Measurements from ENCODE around the gene FAM227A.
A peak's percentile ranks its signal among the peaks of the same experiment; 100 is the strongest.

Gene FAM227A

GRCh38 chr22:38656256-38657044, at the start of gene FAM227A, which contains the start of gene CBY1:
FAM227A (minus strand) TSS chr22:38656392; CDS start chr22:38650168, 6,224 bp downstream.
CBY1 (plus strand) TSS chr22:38656638; CDS start chr22:38668055, 11,417 bp downstream.
- peaks cover 11% of the 10 kb centered on the region for H3K4me1 ChIP-seq (ENCODE audit: insufficient read depth, low read length)
- peak within 1 kb of the TSS; percentile 92 for H3K4me3 ChIP-seq (ENCODE audit: low read length)
- H3K36me3 ChIP-seq (ENCODE audit: insufficient read depth, low read length): peaks cover 4% of the 10 kb centered on the region
- H3K27me3 ChIP-seq (ENCODE audit: insufficient read depth, low read length): no peaks in the 10 kb centered on the region
- H2AFZ ChIP-seq (ENCODE audit: low read depth, low read length): peak within 1 kb of the TSS; percentile 79
- H3K9me3 ChIP-seq (ENCODE audit: low read length): peaks cover 3% of the 10 kb centered on the region

- Histone ChIP-seq H3K9me3 (ENCODE audit: low read length) (no peaks in the 10 kb centered on the region), H3K27me3 (ENCODE audit: insufficient read depth, low read length) (no peaks in the 10 kb centered on the region), H3K4me1 (ENCODE audit: insufficient read depth, low read length) (peaks cover 27% of the 10 kb centered on the region), H3K4me3 (ENCODE audit: low read length) (peak within 1 kb of the TSS; percentile 91), H3K36me3 (ENCODE audit: insufficient read depth, low read length) (peaks cover 12% of the 10 kb centered on the region), H2AFZ (ENCODE audit: low read depth, low read length) (peak within 1 kb of the TSS; percentile 45)
Measured at GRCh38 chr22:38705235-38706100, 49.3 kb upstream of the FAM227A start, which contains the start of gene GTPBP1. GTPBP1 (plus strand) TSS chr22:38705944; CDS start chr22:38705956, 12 bp downstream.

- Histone ChIP-seq H3K27me3 (ENCODE audit: insufficient read depth, low read length) (no peaks in the 10 kb centered on the region), H3K4me1 (ENCODE audit: insufficient read depth, low read length) (peaks cover 30% of the 10 kb centered on the region), H3K4me3 (ENCODE audit: low read length) (peak overlapping the region; percentile 48), H3K9me3 (ENCODE audit: low read length) (no peaks in the 10 kb centered on the region), H2AFZ (ENCODE audit: low read depth, low read length) (peak overlapping the region; percentile 45), H3K36me3 (ENCODE audit: insufficient read depth, low read length) (peaks cover 5% of the 10 kb centered on the region)
Measured at GRCh38 chr22:38704654-38705234, 48.6 kb upstream of the FAM227A start.

GRCh38 chr22:38700789-38701628, 44.8 kb upstream of the FAM227A start, which contains the start of gene JOSD1:
JOSD1 (minus strand) TSS chr22:38700943; CDS start chr22:38699987, 956 bp downstream.
- Histone ChIP-seq H3K36me3 (ENCODE audit: insufficient read depth, low read length) (peaks cover 9% of the 10 kb centered on the region), H3K4me1 (ENCODE audit: insufficient read depth, low read length) (peaks cover 47% of the 10 kb centered on the region), H2AFZ (ENCODE audit: low read depth, low read length) (peak within 1 kb of the TSS; percentile 83), H3K27me3 (ENCODE audit: insufficient read depth, low read length) (no peaks in the 10 kb centered on the region), H3K4me3 (ENCODE audit: low read length) (peak within 1 kb of the TSS; percentile 98), H3K9me3 (ENCODE audit: low read length) (no peaks in the 10 kb centered on the region)

GRCh38 chr22:38700270-38700788, 44.1 kb upstream of the FAM227A start:
- Histone ChIP-seq H3K4me1 (ENCODE audit: insufficient read depth, low read length) (peaks cover 47% of the 10 kb centered on the region), H2AFZ (ENCODE audit: low read depth, low read length) (peak overlapping the region; percentile 83), H3K9me3 (ENCODE audit: low read length) (no peaks in the 10 kb centered on the region)

GRCh38 chr22:38699784-38700183, 43.6 kb upstream of the FAM227A start:
- Histone ChIP-seq H3K36me3 (ENCODE audit: insufficient read depth, low read length) (peaks cover 14% of the 10 kb centered on the region), H3K9me3 (ENCODE audit: low read length) (no peaks in the 10 kb centered on the region), H3K4me3 (ENCODE audit: low read length) (peak overlapping the region; percentile 98), H3K4me1 (ENCODE audit: insufficient read depth, low read length) (peaks cover 45% of the 10 kb centered on the region), H3K27me3 (ENCODE audit: insufficient read depth, low read length) (no peaks in the 10 kb centered on the region), H2AFZ (ENCODE audit: low read depth, low read length) (no peak overlapping the region)

More at GRCh38 chr22:38700270-38700788, 44.1 kb upstream of the FAM227A start:
- H3K27me3 ChIP-seq (ENCODE audit: insufficient read depth, low read length): no peaks in the 10 kb centered on the region
- H3K36me3 ChIP-seq (ENCODE audit: insufficient read depth, low read length): peaks cover 9% of the 10 kb centered on the region
- H3K4me3 ChIP-seq (ENCODE audit: low read length): peak overlapping the region; percentile 98

- H2AFZ ChIP-seq (ENCODE audit: low read depth, low read length): no peak overlapping the region
- H3K9me3 ChIP-seq (ENCODE audit: low read length): no peaks in the 10 kb centered on the region
- peak overlapping the region; percentile 98 for H3K4me3 ChIP-seq (ENCODE audit: low read length)
- peaks cover 40% of the 10 kb centered on the region for H3K4me1 ChIP-seq (ENCODE audit: insufficient read depth, low read length)
- H3K27me3 ChIP-seq (ENCODE audit: insufficient read depth, low read length): no peaks in the 10 kb centered on the region
- peaks cover 17% of the 10 kb centered on the region for H3K36me3 ChIP-seq (ENCODE audit: insufficient read depth, low read length)
Measured at GRCh38 chr22:38699143-38699542, 43.0 kb upstream of the FAM227A start.

GRCh38 chr22:38698407-38699094, 42.4 kb upstream of the FAM227A start:
- H3K27me3 ChIP-seq (ENCODE audit: insufficient read depth, low read length): no peaks in the 10 kb centered on the region
- no peaks in the 10 kb centered on the region for H3K9me3 ChIP-seq (ENCODE audit: low read length)
- H3K4me3 ChIP-seq (ENCODE audit: low read length): peak overlapping the region; percentile 98
- H3K4me1 ChIP-seq (ENCODE audit: insufficient read depth, low read length): peaks cover 40% of the 10 kb centered on the region
- H2AFZ ChIP-seq (ENCODE audit: low read depth, low read length): no peak overlapping the region
- H3K36me3 ChIP-seq (ENCODE audit: insufficient read depth, low read length): peaks cover 19% of the 10 kb centered on the region

- H3K9me3 ChIP-seq (ENCODE audit: low read length): no peaks in the 10 kb centered on the region
- H3K36me3 ChIP-seq (ENCODE audit: insufficient read depth, low read length): peaks cover 19% of the 10 kb centered on the region
- H2AFZ ChIP-seq (ENCODE audit: low read depth, low read length): no peak overlapping the region
- peak overlapping the region; percentile 98 for H3K4me3 ChIP-seq (ENCODE audit: low read length)
- no peaks in the 10 kb centered on the region for H3K27me3 ChIP-seq (ENCODE audit: insufficient read depth, low read length)
- peaks cover 40% of the 10 kb centered on the region for H3K4me1 ChIP-seq (ENCODE audit: insufficient read depth, low read length)
Measured at GRCh38 chr22:38697425-38698089, 41.4 kb upstream of the FAM227A start.

- peaks cover 19% of the 10 kb centered on the region for H3K36me3 ChIP-seq (ENCODE audit: insufficient read depth, low read length)
Measured at GRCh38 chr22:38696606-38697424, 40.6 kb upstream of the FAM227A start.

More at GRCh38 chr22:38696606-38697424, 40.6 kb upstream of the FAM227A start:
- no peaks in the 10 kb centered on the region for H3K27me3 ChIP-seq (ENCODE audit: insufficient read depth, low read length)
- H3K4me3 ChIP-seq (ENCODE audit: low read length): no peak overlapping the region
- no peaks in the 10 kb centered on the region for H3K9me3 ChIP-seq (ENCODE audit: low read length)
- no peak overlapping the region for H2AFZ ChIP-seq (ENCODE audit: low read depth, low read length)
- H3K4me1 ChIP-seq (ENCODE audit: insufficient read depth, low read length): peaks cover 45% of the 10 kb centered on the region
